NT2/D1 (cell line): ENCODE measurements around the gene SNX9.

Source experiments
- SUZ12 ChIP-seq: IDR thresholded peaks from 2 replicates; pipeline ENCODE4 v1.6.1; 2011; ENCODE audit not compliant: insufficient read length, insufficient read depth; ENCODE audit errors: extremely low read depth
- YY1 ChIP-seq: IDR thresholded peaks from 2 replicates; pipeline ENCODE4 v1.6.1; 2011; ENCODE audit not compliant: insufficient read length, insufficient read depth
- ZNF274 ChIP-seq: IDR thresholded peaks from 2 replicates; pipeline ENCODE4 v1.6.1; 2011; ENCODE audit warnings: mild to moderate bottlenecking, low read depth, low read length

DNA sequence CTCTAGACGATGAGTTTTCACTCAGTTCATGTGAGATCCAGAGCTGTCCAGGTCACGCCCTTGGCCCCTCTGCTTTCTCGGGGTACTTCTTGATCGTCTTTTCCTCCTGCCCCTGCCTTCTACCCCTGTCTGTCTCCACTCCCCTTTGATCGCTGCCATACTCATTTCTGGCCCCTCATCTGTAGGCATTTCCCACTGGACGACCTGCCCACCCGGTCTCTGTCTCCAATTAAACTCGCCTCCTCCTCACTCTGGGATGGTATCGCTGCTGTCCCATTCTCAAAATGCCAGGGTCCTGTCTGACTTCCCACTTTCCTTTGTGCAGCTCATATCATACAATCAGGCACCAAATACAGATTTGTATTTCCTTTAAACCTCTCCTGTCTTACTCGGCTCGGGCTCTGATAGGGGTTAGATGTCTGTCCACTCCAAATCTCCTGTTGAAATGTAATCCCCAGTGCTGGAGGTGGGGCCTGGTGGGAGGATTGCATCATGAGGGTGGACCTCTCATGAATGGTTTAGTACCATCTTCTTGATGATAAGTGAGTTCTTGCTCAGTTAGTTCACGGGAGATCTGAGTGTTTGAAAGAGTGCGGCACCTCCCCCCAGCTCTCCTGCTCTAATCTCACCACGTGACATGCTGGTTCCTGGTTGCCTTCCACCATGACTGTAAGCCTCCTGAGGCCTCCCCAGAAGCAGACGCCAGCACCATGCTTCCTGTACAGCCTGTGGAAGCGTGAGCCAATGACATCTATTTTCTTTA is 155.2 kb downstream of the SNX9 start:
- TF ChIP-seq SUZ12: no peak
- no peak for TF ChIP-seq YY1
- no peak for TF ChIP-seq ZNF274
